ENCODE results near the gene ZNF180.
"Not testable (repeated sequence)": the region's sequence is repeated elsewhere in the genome, so short reads cannot be mapped to it uniquely, and the experiment has no call there.

ZNF180 gene

DNA sequence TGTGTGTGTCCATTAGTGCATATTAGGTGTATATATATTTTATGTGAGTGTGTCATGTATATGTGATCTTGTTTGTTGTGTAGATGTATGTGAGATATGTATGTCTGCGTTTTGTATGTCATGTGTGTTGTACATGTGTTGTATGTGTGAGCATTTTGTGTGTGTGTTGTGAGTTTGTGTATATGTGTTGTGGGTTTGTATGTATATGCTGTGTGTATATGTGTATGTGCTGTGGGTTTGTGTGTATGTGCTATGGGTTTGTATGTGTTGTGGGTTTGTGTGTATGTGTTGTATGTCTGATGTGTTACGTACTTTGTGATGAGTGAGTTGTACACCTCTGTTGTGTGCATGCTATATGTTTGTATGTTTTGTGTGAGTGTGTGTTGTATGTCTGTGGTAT lies 21.0 kb upstream of the ZNF180 start:
- Mint-ChIP-seq H3K9me3 (peaks cover 1% of the 10 kb centered on the region), H3K27me3 (no peaks in the 10 kb centered on the region), H3K27ac (no peak overlapping the region), H3K4me3 (no peak overlapping the region), H3K4me1 (no peaks in the 10 kb centered on the region), H3K36me3 (no peaks in the 10 kb centered on the region)
- DNase-seq (ENCODE audit: low spot score in 2 of 2): no peak
- ATAC-seq (ENCODE audit: low read depth): no peak

DNA sequence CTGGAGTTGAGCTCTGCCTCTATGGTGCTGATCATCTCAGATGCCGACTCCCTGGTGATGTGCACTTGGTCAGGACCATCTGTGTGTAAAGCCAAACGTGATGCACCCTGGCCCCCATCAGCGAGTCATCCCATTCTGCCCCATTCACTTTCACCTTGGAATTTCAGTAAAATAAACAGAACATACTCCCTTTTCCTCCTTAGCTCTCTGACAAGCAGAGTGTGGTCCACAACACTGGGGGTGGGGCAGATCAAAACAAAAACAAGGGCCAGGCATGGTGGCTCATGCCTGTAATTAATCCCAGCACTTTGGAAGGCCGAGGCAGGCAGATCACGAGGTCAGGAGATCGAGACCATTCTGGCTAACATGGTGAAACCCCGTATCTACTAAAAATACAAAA lies 16.8 kb upstream of the ZNF180 start:
- ATAC-seq (ENCODE audit: low read depth): no peak

DNA sequence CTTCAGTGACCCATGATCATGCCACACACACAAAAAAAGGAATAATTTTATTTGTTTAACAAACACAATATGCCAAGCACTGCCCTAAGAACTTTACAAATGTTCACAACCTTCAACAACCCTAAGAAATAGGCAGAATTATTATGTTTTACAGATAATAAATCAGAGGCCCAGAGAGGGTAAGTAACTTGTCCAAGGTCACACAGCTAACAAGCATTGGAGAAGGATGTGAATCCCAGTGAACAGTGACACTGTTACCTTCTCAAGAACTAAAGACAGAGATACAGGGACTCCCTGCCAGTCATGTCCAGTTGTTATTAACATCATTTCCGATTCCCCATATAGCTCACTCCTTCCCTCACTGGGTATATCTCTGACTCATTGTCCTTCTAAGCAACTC lies 15.6 kb upstream of the ZNF180 start:
- DNase-seq (ENCODE audit: low spot score in 2 of 2): no peak
- Mint-ChIP-seq H3K9me3 (peaks cover 4% of the 10 kb centered on the region), H3K27me3 (peaks cover 2% of the 10 kb centered on the region), H3K27ac (no peak overlapping the region), H3K4me1 (no peaks in the 10 kb centered on the region), H3K4me3 (no peak overlapping the region), H3K36me3 (no peaks in the 10 kb centered on the region)
- no peak for ATAC-seq (ENCODE audit: low read depth)

More for the DNA sequence above, 16.8 kb upstream of the ZNF180 start:
- Mint-ChIP-seq H3K4me3 (no peak overlapping the region), H3K27ac (no peak overlapping the region), H3K36me3 (no peaks in the 10 kb centered on the region), H3K27me3 (peaks cover 2% of the 10 kb centered on the region), H3K4me1 (no peaks in the 10 kb centered on the region), H3K9me3 (peaks cover 4% of the 10 kb centered on the region)
- DNase-seq (ENCODE audit: low spot score in 2 of 2): no peak

DNA sequence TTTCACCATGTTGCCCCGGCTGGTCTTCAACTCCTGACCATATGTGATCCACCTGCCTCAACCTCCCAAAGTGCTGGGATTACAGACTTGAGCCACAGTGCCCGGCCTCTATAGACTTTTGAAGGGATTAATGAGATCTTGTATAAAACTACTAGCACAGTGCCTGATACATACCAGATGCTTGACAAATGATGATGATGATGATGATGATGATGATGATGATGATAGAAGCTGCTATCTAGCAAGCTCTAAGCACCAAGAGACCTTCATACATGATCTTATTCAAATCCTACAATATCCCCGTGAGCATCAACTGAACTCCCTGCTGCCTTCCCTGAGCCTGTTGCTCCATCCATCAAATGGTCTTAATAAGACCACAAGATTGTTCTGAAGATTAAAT lies 14.7 kb upstream of the ZNF180 start:
- H3K4me1 Mint-ChIP-seq: no peaks in the 10 kb centered on the region
- H3K27ac Mint-ChIP-seq: no peak overlapping the region
- H3K9me3 Mint-ChIP-seq: peaks cover 8% of the 10 kb centered on the region
- H3K4me3 Mint-ChIP-seq: no peak overlapping the region
- ATAC-seq (ENCODE audit: low read depth) (no peak), DNase-seq (ENCODE audit: low spot score in 2 of 2) (no peak)
- peaks cover 6% of the 10 kb centered on the region for H3K27me3 Mint-ChIP-seq
- peaks cover under 1% of the 10 kb centered on the region for H3K36me3 Mint-ChIP-seq

DNA sequence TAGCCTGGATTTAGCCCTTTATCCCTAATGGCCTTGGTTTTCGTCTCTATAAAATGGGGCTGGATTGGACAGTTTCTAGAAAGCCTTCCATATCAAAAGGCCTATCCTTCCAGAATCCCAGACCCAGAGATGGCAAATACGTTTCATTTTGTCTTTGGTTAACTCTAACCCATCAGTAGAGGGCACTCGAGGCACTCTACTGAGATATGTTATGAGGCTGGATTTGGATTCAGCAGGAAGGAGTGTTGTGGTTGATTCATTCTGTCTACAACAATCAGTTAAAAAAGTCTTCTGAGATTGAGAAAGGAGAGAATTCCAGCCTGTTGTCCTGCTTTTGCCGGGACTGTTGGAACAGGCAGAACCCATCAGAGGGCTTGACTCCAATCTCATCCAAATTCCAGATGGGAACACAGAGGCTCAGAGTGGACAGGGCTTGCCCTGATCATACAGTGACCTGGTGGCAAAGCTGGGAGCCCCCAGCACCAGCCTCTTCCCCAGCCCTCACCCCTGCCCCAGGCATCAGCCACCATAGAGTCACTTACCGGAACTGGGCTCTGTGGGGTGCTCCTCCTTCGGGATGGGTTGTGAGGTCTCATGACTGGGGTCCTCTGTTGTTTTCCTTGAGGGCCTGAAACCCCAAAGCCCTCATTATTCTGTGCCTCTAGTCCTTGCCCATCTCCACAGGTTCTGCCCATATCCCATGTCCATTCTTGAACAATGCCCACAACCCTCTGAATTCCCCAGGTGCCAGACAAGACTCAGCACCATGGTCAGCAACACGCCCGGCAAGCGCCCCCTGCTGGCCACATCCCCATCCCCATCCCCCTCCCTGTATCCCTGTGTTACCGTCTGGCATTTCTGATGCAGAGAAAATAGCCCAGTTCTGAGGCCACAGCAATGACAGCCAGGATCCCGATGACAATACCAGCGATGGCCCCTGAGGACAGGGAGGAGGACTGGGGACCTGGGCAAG lies 12.3 kb upstream of the ZNF180 start:
- DNase-seq (ENCODE audit: low spot score in 2 of 2) (no peak), ATAC-seq (ENCODE audit: low read depth) (no peak)
- Mint-ChIP-seq H3K4me1 (no peaks in the 10 kb centered on the region), H3K4me3 (no peak overlapping the region), H3K9me3 (peaks cover 22% of the 10 kb centered on the region), H3K27me3 (peaks cover 17% of the 10 kb centered on the region), H3K36me3 (peaks cover 11% of the 10 kb centered on the region), H3K27ac (no peak overlapping the region)

DNA sequence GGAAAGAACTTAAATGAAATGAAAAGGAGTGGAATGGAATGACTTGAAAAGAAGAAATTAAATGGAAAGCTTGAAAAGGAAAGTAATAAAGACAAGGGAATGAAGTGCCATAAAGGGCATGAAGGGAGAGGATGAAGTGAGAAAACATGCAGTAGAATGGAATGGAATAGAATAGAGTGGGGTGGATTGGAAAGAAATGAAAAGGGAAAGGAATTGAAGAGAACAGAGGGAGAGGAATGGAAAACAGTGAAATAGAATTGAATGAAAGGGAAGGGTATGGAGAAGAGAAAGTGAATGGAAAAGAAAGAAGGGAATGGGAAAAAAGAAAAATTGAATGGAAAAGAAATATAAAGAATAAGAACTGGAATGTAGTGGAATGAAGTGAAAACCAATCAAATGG lies 9.2 kb upstream of the ZNF180 start:
- Mint-ChIP-seq H3K27me3 (peaks cover 28% of the 10 kb centered on the region), H3K4me1 (no peaks in the 10 kb centered on the region), H3K27ac (no peak overlapping the region), H3K4me3 (no peak overlapping the region), H3K36me3 (peaks cover 15% of the 10 kb centered on the region), H3K9me3 (peaks cover 27% of the 10 kb centered on the region)
- DNase-seq (ENCODE audit: low spot score in 2 of 2): no peak
- no peak for ATAC-seq (ENCODE audit: low read depth)

DNA sequence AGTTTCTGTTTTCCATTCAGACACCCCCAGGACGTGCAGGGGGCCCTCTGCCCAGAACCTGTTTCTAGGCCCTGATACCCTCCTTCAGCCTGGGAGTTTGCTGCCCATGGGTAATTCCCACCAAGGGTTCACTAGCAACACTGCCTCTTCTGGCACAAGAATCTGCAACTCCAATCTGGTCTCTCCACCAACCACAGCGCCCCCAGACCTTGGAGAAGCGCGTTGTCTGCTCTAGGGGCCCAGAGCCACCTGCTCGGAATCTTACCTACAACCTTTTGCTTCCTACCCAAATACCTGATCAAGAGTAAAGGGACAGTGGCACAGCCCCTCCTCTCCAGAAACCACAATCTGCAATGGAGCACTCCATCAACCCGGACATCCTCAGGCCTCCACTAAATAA lies 763 bp downstream of the ZNF180 start:
- peak overlapping the region; percentile 90 for H3K27ac Mint-ChIP-seq
- peak overlapping the region; percentile 97 for H3K4me3 Mint-ChIP-seq
- H3K36me3 Mint-ChIP-seq: peaks cover 51% of the 10 kb centered on the region
- ATAC-seq (ENCODE audit: low read depth) (no peak), DNase-seq (ENCODE audit: low spot score in 2 of 2) (no peak)
- H3K9me3 Mint-ChIP-seq: peaks cover 39% of the 10 kb centered on the region
- H3K4me1 Mint-ChIP-seq: peaks cover 29% of the 10 kb centered on the region
- H3K27me3 Mint-ChIP-seq: no peaks in the 10 kb centered on the region

DNA sequence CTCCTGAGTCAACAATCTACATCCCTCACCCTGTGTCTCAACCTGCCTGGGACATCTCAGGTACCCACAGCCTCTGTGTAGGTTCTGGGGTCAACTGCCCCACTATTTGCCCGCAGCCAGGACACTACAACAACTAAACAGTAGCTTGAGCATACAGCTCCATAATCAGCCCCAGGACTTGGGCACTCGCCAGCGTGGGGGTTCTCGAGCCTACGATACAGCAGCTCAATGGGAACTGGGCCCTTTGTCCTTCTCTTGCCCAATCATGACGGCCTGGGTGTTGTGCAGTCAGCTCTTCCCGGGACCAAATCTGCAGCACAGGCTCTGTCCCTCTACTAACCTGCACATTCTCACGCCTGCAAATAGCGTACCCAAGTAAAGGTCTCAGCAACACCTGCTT lies 1.3 kb downstream of the ZNF180 start:
- ATAC-seq (ENCODE audit: low read depth) (no peak), DNase-seq (ENCODE audit: low spot score in 2 of 2) (no peak)
- Mint-ChIP-seq H3K9me3 (peaks cover 35% of the 10 kb centered on the region), H3K27ac (no peak overlapping the region), H3K27me3 (no peaks in the 10 kb centered on the region), H3K4me3 (peak overlapping the region; percentile 97), H3K4me1 (peaks cover 29% of the 10 kb centered on the region), H3K36me3 (peaks cover 55% of the 10 kb centered on the region)

DNA sequence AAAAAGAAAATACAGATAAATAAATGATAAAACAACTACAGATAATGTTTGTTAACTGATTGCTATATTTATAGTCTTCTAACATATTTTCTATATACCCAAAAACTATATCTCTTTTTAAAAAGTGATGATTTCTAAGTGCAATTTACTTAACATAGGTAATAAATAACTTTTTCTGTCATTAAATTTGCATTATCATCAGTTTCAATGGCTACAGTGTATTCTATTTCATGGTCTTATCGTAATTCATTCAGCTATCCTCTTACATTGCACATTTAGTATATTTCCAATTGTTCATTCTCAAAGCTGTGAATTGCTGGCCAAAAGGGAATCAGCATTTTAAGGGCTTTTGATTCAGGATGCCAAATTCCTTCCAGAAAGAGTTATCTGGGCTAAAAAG lies 3.6 kb downstream of the ZNF180 start:
- ATAC-seq (ENCODE audit: low read depth) (no peak), DNase-seq (ENCODE audit: low spot score in 2 of 2) (no peak)
- Mint-ChIP-seq H3K9me3 (peaks cover 40% of the 10 kb centered on the region), H3K4me1 (peaks cover 32% of the 10 kb centered on the region), H3K27ac (no peak overlapping the region), H3K4me3 (no peak overlapping the region), H3K27me3 (no peaks in the 10 kb centered on the region), H3K36me3 (peaks cover 78% of the 10 kb centered on the region)

DNA sequence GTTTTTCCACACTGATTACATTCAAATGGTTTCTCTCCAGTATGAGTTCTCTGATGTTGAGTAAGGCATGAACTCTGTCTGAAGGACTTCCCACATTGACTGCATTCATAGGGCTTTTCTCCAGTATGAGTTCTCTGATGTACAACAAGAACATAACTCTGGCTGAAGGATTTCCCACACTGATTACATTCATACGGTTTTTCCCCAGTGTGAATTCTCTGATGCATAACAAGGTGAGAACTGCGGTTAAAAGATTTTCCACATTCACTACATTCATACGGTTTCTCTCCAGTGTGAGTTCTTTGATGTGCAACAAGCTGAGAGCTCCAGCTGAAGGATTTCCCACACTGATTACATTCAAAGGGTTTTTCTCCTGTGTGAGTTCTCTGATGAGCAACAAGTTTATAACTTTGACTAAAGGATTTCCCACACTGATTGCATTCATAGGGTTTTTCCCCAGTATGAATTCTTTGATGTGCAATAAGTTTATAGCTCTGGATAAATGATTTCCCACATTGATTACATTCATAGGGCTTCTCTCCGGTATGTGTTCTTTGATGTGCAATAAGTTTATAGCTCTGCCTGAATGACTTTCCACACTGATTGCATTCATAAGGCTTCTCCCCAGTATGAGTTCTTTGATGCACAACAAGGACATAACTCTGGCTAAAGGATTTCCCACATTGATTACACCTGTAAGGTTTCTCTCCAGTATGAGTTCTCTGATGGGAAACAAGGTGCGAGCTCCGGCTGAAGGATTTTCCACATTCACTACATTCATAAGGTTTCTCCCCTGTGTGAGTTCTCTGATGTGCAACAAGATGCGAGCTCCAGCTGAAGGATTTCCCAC lies 23.5 kb downstream of the ZNF180 start:
- no peak overlapping the region for H3K4me3 Mint-ChIP-seq
- peaks cover 64% of the 10 kb centered on the region for H3K36me3 Mint-ChIP-seq
- H3K27ac Mint-ChIP-seq: peak overlapping the region; percentile 68
- ATAC-seq (ENCODE audit: low read depth): no peak
- H3K9me3 Mint-ChIP-seq: peaks cover 23% of the 10 kb centered on the region
- H3K4me1 Mint-ChIP-seq: no peaks in the 10 kb centered on the region
- no peak for DNase-seq (ENCODE audit: low spot score in 2 of 2)
- H3K27me3 Mint-ChIP-seq: no peaks in the 10 kb centered on the region

DNA sequence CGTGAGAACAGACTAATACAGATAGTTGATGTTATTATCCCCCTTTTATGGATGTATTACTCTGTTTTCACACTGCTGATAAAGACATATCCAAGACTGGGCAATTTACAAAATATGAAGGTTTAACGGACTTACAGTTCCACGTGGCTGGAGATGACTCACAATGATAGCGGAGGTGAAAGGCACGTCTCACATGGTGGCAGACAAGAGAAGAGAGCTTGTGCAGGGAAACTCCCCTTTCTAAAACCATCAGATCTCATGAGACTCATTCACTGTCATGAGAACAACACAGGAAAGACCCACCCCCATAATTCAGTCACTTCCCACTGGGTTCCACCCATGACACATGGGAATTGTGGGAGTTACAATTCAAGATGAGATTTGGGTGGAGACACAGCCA lies 31.6 kb downstream of the ZNF180 start:
- Mint-ChIP-seq H3K9me3 (peaks cover 38% of the 10 kb centered on the region), H3K36me3 (peaks cover 25% of the 10 kb centered on the region)
- not testable (repeated sequence) for DNase-seq (ENCODE audit: low spot score in 2 of 2); H3K27ac Mint-ChIP-seq; H3K4me1 Mint-ChIP-seq; H3K27me3 Mint-ChIP-seq; ATAC-seq (ENCODE audit: low read depth); H3K4me3 Mint-ChIP-seq

DNA sequence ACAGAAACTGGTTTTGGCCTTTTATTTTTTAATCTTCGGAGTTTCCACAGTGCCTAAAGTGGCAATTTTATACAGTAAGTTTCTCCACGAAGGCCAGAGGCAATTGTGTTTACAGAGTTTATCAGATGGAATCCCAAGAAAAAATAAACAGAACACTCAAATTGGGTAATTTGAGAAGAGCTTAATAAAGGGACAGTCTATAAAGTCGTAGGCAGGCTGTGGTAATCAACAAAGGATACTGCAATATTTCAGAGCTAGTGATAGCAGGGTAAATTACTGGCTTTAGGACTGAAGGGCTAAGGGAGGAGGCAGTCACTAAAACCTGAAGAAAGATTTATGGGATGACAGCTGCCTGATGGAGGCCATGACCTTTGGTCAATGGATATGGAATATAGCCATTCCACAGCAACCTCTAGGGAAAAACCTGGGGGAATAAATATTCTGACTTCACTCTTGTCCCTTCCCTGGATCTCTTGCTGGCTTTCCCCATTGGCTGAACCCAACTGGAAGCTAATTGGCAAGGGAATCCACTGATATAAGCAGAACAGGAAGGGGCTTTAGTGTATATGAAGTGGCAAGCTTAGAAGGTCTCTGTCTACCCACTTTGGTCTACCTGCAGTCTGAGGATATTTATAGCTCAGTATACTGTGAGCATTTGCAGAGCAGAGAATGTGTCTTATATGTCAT lies 37.6 kb downstream of the ZNF180 start:
- ATAC-seq (ENCODE audit: low read depth); H3K4me1 Mint-ChIP-seq; DNase-seq (ENCODE audit: low spot score in 2 of 2); H3K27me3 Mint-ChIP-seq; H3K36me3 Mint-ChIP-seq; H3K27ac Mint-ChIP-seq; H3K4me3 Mint-ChIP-seq: not testable (repeated sequence)
- H3K9me3 Mint-ChIP-seq: peaks cover 25% of the 10 kb centered on the region

DNA sequence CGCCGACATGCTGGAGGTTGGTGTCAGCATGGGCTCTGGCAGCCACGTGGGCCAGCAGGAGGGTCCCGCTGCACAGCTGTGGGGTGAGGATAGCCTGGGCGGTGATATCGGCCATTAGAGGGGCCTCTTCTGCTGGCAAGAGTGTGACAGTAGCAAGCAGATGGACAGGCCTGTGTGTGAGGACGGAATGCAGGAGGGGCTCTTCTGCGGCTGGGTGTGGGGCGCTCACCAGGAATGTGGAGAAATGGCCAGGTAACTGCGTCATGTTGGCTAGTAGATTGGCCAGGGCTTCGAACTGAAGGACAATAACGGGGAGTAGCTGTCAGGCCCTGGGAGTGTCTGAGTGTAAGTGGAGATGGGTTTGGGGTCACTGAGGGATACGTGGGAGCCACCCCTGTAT lies 44.3 kb downstream of the ZNF180 start:
- H3K4me1 Mint-ChIP-seq; DNase-seq (ENCODE audit: low spot score in 2 of 2); H3K27ac Mint-ChIP-seq; ATAC-seq (ENCODE audit: low read depth); H3K4me3 Mint-ChIP-seq: not testable (repeated sequence)
- H3K9me3 Mint-ChIP-seq: peaks cover 30% of the 10 kb centered on the region
- peaks cover 17% of the 10 kb centered on the region for H3K27me3 Mint-ChIP-seq
- peaks cover 23% of the 10 kb centered on the region for H3K36me3 Mint-ChIP-seq

DNA sequence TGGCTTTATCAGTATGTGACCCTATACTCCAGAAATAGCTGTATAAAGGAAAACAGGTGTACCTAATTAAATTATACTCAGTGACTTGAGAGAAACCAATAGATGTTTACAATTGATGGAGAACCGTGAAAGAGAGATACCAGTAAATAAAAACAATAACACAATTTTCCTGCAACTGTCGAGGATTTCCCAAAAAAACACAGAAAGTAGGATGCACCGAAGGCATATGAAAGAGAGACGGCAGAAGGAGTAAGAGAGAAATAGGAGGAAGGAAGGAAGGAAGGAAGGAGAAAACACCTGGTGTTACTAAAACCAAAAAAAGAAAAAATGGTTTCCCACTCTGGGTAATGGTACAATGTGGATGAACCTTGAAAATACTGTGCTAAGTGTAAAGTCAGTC lies 45.2 kb downstream of the ZNF180 start:
- no peak overlapping the region for H3K27ac Mint-ChIP-seq
- ATAC-seq (ENCODE audit: low read depth): no peak
- peaks cover 17% of the 10 kb centered on the region for H3K27me3 Mint-ChIP-seq
- DNase-seq (ENCODE audit: low spot score in 2 of 2): no peak
- peaks cover 25% of the 10 kb centered on the region for H3K36me3 Mint-ChIP-seq
- no peaks in the 10 kb centered on the region for H3K4me1 Mint-ChIP-seq
- H3K4me3 Mint-ChIP-seq: no peak overlapping the region
- peaks cover 32% of the 10 kb centered on the region for H3K9me3 Mint-ChIP-seq
